ENCODE measurements around the gene CGNL1.
A peak's percentile ranks its signal among the peaks of the same experiment; 100 is the strongest.

The CGNL1 gene

DNA sequence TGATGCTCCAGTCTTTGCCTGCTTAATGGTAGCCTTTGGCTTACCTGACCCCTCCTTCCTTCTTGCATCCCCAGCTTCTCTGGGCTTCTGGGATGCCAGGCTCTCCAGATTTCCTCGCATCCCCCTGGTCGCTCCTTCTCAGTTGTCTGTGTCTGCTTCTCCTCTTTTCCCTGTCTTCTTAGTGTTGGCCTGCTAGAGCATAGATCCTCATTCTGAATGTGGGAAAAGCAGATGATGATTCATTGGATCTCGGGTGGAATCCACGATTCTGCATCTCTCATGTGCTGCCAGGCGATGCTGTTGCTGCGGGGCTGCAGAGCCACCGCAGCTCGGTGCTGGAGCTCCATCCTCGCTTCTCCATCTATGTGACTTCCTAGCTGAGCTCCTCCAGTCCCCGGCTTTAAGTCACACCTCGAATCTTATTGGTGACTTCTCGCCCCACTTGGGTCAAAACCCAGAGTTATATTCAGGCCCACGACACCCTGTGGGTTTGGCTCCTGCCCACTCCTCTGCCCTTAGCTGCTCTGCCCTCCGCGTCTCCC lies 47.4 kb downstream of the CGNL1 start:
- no peak for DNase-seq

DNA sequence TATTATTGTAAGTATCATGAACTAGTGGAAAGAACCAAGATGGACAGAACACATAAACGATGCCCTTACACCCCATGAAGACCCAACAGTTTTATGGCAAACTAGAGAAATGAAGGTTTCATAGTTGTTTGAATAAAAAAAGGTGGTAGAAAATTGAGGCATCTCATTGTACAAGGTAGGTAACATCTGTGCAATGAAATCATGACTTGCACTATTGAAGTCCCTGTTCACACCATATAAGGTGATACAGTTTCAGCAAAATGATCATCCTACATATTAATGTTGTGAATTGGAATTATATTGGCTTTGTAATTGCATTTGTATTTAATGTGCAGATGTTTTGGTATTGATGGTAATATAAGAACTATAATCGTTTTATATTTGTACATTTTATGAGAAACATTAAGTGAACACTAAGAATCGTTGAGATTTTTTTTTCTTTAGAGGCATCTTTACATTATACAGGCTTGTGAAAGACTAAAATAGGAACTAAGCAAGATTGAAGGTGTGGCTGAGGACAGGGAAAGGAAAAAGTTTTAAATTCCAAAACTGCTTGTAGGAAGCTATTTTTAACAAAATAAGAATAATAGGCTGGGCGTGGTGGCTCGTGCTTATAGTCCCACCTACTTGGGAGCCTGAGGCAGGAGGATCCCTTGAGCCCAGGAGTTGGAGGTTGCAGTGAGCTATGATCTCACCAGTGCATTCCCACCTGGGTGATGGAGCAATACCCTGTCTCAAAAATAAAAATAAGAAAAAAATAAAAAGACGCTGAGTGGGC lies 48.5 kb downstream of the CGNL1 start:
- no peak for DNase-seq

- DNase-seq, result no peak
These were observed 49.5 kb downstream of the CGNL1 start for GRCh38 chr15:57425842-57426241.

- DNase-seq, result no peak
These were observed 51.1 kb downstream of the CGNL1 start for GRCh38 chr15:57427367-57427821.

- DNase-seq, result no peak
These were observed 55.9 kb downstream of the CGNL1 start for GRCh38 chr15:57432141-57432741.

DNA sequence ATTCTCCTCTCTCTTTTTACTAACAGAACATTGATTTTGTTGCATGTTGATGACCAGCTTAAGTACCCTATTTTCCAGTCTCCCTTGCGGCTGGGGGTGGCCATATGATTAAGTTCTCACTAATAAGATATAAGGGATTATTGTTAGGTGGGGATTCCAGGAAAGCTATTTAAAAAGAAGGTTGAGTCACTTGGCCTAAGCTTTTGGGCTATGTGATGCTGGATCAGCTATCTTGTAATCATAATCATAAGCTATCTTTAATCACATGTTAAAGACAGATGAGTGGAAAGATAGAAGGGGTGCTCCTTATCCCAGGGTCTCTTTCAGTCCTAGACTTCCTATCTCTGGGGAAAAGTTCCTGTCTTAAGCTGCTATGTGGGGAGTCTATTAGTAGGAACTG lies 59.9 kb downstream of the CGNL1 start:
- DNase-seq, result no peak

DNA sequence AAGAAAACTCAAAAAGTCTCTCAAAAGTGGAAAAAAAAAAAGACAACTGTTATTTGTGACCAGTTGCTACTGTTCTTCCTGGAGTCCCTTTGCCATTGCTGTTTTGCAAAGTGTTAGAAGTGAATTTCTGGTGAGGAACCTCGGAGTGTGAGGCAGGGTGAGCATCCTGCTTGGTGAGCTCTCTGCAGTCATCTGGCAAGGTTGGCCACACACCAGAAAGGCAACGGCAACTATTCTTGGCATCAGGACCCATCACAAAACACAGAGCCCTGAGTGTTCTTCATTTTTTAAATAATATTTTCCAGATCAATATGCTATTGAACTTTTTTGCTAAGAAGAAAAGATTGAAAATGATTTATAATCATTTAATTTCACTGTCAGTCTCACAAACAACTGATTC lies 60.7 kb downstream of the CGNL1 start:
- no peak for DNase-seq

DNA sequence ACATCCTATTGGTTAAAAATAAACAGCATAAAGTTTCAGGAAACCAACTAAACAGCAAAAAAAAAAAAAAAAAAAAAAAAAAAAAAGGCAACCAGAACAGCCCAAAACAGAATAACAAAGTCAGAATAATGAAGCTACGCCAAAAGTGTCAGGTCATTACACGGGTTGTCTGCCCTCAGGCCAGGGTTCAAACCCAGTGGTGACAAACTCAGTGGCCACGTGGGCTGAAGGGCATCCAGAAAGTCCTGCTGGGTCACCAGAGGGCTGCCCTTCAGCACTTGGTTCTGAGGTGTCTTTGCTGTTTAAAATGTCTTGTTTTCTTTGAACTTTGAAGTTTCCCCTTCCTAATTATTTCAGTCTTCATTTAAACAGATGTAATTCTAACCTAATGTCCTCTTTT lies 61.3 kb downstream of the CGNL1 start:
- no peak for DNase-seq

DNA sequence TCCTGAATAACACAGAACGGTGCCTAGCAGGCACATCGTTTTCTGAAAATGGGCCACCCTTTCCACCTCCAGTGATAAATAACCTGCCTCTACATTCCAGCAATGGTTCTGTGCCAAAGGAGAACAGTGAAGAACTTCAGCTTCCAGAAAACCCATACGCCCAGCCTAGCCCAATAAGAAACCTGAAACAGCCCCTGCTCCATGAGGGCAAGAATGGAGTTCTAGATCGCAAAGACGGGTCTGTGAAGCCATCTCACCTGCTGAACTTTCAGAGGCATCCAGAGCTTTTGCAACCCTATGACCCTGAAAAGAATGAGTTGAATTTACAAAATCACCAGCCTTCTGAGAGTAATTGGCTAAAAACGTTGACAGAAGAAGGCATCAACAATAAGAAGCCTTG lies 61.9 kb downstream of the CGNL1 start:
- no peak for DNase-seq

- no peak for DNase-seq
These were observed 63.1 kb downstream of the CGNL1 start for GRCh38 chr15:57439128-57440027.

DNA sequence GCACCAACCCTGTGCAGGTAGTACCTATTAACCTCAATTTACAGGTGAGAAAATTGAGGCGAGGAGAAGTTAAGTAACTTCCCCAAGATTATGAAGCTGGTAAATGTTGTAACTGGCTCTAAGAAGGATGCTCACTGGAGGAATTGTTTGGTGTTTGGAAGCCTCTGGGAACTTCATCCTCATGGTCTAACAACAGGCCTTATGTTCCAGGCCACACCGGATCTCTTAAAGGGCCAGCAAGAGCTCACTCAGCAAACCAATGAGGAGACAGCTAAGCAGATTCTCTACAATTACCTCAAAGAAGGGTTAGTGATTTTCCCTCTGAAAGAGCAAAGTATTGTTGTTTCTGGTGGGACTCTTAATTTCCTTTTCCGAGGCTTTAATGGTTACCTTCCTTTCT lies 63.9 kb downstream of the CGNL1 start:
- no peak for DNase-seq

- DNase-seq, result no peak
These were observed 64.5 kb downstream of the CGNL1 start for GRCh38 chr15:57440799-57441198.

DNA sequence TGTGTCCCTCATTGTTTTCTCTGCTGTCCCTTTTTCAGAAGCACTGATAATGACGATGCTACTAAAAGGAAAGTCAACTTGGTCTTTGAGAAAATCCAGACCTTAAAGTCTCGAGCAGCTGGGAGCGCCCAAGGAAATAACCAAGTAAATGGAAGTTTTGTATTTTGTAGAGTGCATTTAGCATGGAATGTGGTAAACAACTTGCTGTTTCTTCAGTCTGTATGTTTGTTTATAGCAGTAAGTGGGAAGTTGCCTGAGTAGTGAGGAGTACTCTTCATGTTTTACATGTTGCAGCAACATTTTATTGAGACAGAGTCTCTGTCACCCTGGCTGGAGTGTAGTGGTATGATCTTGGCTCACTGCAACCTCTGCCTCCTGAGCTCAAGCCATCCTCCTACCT lies 66.0 kb downstream of the CGNL1 start:
- DNase-seq, result no peak

- no peak for DNase-seq
These were observed 67.2 kb downstream of the CGNL1 start for GRCh38 chr15:57443486-57443885.

GRCh38 chr15:57444877-57445513 lies 68.7 kb downstream of the CGNL1 start:
- DNase-seq, result peak; percentile 10

DNA sequence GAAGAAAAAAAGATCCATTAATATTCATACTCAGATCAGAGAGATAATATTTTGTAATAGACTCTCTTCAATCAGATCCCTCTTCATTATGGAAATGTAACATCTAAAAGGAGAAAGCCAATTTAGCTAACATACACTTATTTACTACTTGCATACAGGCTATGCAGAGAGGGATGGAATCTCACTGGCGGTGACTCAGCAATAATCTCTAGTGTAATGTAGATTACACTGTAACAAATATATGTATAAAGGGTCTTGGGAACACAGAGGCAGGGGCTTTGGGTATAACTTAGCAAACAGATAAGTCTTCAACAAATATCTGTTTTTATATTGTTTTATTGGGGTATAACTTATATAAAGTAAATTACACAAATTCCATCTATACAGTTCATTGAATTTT lies 69.6 kb downstream of the CGNL1 start:
- DNase-seq, result no peak

- DNase-seq, result no peak
These were observed 70.1 kb downstream of the CGNL1 start for GRCh38 chr15:57446393-57446792.

GRCh38 chr15:57451555-57451954 lies 75.2 kb downstream of the CGNL1 start:
- no peak for DNase-seq

GRCh38 chr15:57452090-57452754 lies 75.9 kb downstream of the CGNL1 start:
- no peak for DNase-seq

DNA sequence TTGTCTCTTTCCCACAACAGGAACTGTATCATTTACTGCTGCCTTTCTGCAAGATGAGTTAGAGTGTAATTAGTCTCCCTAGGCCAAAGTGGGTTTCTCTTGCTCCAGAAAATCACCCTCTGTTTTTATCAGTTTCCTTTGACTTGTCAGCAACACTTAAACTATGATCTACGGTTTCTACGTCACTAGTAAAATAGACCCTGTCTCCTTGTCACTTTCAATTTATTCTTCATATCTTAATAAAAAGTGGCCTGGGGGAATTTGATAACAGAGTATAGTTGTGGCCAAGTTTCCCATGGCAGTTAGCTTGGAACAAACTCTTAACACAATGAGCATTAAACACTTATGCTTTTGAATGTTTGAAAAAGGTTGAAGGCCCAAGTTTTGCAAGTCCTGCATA lies 79.6 kb downstream of the CGNL1 start:
- no peak for DNase-seq

- no peak for DNase-seq
These were observed 80.3 kb downstream of the CGNL1 start for GRCh38 chr15:57456559-57456958.

DNA sequence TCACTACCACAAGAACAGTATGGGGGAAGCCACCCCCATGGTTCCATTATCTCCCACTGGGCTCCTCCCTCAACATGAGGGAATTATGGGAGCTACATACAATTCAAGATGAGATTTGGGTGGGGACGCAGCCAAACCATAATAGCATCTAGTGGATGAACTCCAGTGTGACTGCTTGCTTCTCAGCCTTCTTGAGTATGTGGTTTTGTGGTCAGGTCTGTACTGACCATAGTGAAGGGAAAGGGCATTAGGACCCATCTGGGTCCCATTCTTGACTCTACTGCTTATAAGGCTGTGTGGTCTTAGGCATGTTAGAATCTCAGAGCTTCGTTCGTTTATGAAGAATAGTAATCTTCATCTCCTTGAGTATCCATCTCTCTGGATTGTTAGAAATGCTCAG lies 81.4 kb downstream of the CGNL1 start:
- no peak for DNase-seq

Data from activated CD4-positive, alpha-beta T cell treated with anti-CD3 and anti-CD28 coated beads, Interleukin-10, Interleukin-2, amounts not matched to agents 100 ng/mL and 50 ng/mL, durations not matched to agents 16 hours and 8 hours (primary cell).